Measurements from ENCODE around the gene AGAP2.

DNA sequence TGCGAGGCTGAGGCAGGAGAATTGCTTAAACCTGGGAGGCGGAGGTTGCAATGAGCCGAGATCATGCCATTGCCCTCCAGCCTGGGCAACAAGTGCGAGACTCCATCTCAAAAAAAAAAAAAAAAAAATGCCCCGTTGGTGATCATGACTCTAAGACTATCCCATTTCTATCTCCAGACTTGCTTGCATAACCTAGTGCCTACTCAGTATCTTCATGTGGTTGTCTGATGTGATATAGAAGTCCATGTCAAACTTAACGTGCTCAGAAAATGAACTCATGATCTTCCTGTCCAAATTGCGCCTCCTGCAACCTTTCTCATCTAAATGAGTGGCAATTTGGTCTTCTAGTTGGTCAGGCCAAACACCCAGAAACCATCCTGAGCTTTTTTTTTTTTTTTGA, 39.4 kb upstream of the AGAP2 start:
- TF ChIP-seq SIN3A (IDR thresholded peaks at IDR 0.05; ENCODE audit: borderline replicate concordance, insufficient read depth, low read length) (no peak), POLR2AphosphoS5 (IDR thresholded peaks at IDR 0.05; ENCODE audit: low read depth, low read length) (no peak)
